SU-DHL-6 (cell line): ENCODE measurements around the gene IRX2.

Source experiments
- CTCF ChIP-seq: fragments of 200-600 bp; sonication (generic); IDR thresholded peaks from one replicate; pipeline ENCODE4 v1.5.1; 2017; ENCODE audit warnings: antibody characterized with exemption, mild to moderate bottlenecking, low read length, moderate library complexity; ENCODE audit not compliant: insufficient read depth, poor library complexity, severe bottlenecking
- EZH2phosphoT487 ChIP-seq: fragments of 200-600 bp; sonication (generic), shearing (Covaris generic); conservative IDR thresholded peaks from 2 replicates; pipeline ENCODE4 v1.6.1; 2018; ENCODE audit warnings: mild to moderate bottlenecking, antibody characterized with exemption, low read length, moderate library complexity, mixed read lengths

DNA sequence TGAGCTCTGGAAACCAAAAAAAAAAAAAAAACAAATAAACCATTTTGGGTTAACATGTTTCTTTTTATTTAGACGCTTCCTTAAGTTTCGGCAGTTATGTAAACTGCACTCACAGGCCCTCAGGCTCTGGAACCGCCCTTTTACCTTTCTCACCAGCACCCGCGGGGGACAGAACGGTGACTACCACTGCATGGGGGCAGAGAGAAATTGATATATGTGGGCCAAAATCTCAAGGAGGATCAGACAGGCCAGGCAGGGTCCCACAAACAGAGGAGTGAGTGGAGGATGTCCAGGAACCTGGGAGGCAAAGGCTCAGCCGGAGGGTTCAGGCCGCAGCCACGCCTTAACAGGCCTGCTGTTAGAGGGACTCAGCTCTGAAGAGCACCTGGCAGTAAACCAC is 54.4 kb downstream of the IRX2 start:
- TF ChIP-seq CTCF (no peak), EZH2phosphoT487 (no peak)
